MM.1S (cell line): Measurements from ENCODE around the gene TBL1Y.
"Not testable (repeated sequence)": the region's sequence is repeated elsewhere in the genome, so short reads cannot be mapped to it uniquely, and the experiment has no call there.

Experiments used
- DNase-seq: peaks from one replicate; pipeline ENCODE4 v3.0.0-alpha.2; 2015
- H2AFZ ChIP-seq: fragments of 300-600 bp; sonication (generic); 2 replicates; pipeline ENCODE4 v1.6.0; 2016; ENCODE audit warnings: antibody characterized with exemption, low read length
- H3F3A ChIP-seq: fragments of 300-600 bp; sonication (generic); 2 replicates; pipeline ENCODE4 v1.6.1; 2016; ENCODE audit warnings: mild to moderate bottlenecking, antibody characterized with exemption, low read length, moderate library complexity, mixed read lengths; ENCODE audit not compliant: insufficient read depth
- H3K27ac ChIP-seq: fragments of 300-600 bp; sonication (generic); 2 replicates; pipeline ENCODE4 v1.5.1; 2016; ENCODE audit warnings: mild to moderate bottlenecking, low read length
- H3K27me3 ChIP-seq: fragments of 300-600 bp; sonication (generic); replicated peaks from 2 replicates; pipeline ENCODE4 v1.6.0; 2016; ENCODE audit warnings: low read length; ENCODE audit not compliant: insufficient read depth
- H3K36me3 ChIP-seq: fragments of 300-600 bp; sonication (generic); replicated peaks from 2 replicates; pipeline ENCODE4 v1.6.1; 2016; ENCODE audit warnings: mild to moderate bottlenecking, low read length, mixed read lengths; ENCODE audit not compliant: insufficient read depth
- H3K4me1 ChIP-seq: fragments of 300-600 bp; sonication (generic); 2 replicates; pipeline ENCODE4 v1.6.1; 2016; ENCODE audit warnings: low read length, mixed read lengths
- H3K4me2 ChIP-seq: fragments of 300-600 bp; sonication (generic); 2 replicates; pipeline ENCODE4 v1.6.0; 2016; ENCODE audit warnings: low read depth, low read length
- H3K4me3 ChIP-seq: fragments of 300-600 bp; sonication (generic); 2 replicates; pipeline ENCODE4 v1.5.1; 2016; ENCODE audit warnings: low read length, mixed read lengths
- H3K79me2 ChIP-seq: fragments of 300-600 bp; sonication (generic); 2 replicates; pipeline ENCODE4 v1.6.1; 2016; ENCODE audit warnings: mixed run types, low read length, mixed read lengths
- H3K9ac ChIP-seq: fragments of 300-600 bp; sonication (generic); 2 replicates; pipeline ENCODE4 v1.6.1; 2016; ENCODE audit warnings: low read length, mixed read lengths
- H3K9me2 ChIP-seq: fragments of 300-600 bp; sonication (generic); replicated peaks from 2 replicates; pipeline ENCODE4 v1.6.1; 2016; ENCODE audit warnings: mild to moderate bottlenecking, low read length, mixed read lengths; ENCODE audit not compliant: insufficient read depth
- H3K9me3 ChIP-seq: fragments of 300-600 bp; sonication (generic); replicated peaks from 2 replicates; pipeline ENCODE4 v1.6.1; 2016; ENCODE audit warnings: mild to moderate bottlenecking, low read length, mixed read lengths; ENCODE audit not compliant: insufficient read depth
- H4K20me1 ChIP-seq: fragments of 300-600 bp; sonication (generic); 2 replicates; pipeline ENCODE4 v1.6.1; 2016; ENCODE audit warnings: mild to moderate bottlenecking, low read length, moderate library complexity, mixed read lengths; ENCODE audit not compliant: insufficient read depth
- EZH2 ChIP-seq: fragments of 300-600 bp; sonication (generic); optimal IDR thresholded peaks from 2 replicates; pipeline ENCODE3; 2017; ENCODE audit warnings: low read depth, mild to moderate bottlenecking, antibody characterized with exemption, low read length, mixed read lengths
- EZH2phosphoT487 ChIP-seq: fragments of 300-600 bp; sonication (generic); IDR thresholded peaks from 2 replicates; pipeline ENCODE4 v1.6.1; 2018; ENCODE audit warnings: antibody characterized with exemption, low read length
- TF ChIP-seq, protein P1 (sequence below): fragments of 300-600 bp; sonication (generic); IDR thresholded peaks from 2 replicates; pipeline ENCODE4 v1.5.1; 2016; ENCODE audit warnings: antibody characterized with exemption, low read length, mixed read lengths

The TBL1Y gene

GRCh38 chrY:7041983-7042382 is 131.5 kb downstream of the TBL1Y start:
- TF ChIP-seq EZH2 (no peak), EZH2phosphoT487 (no peak)
- TF ChIP-seq, protein P1, sequence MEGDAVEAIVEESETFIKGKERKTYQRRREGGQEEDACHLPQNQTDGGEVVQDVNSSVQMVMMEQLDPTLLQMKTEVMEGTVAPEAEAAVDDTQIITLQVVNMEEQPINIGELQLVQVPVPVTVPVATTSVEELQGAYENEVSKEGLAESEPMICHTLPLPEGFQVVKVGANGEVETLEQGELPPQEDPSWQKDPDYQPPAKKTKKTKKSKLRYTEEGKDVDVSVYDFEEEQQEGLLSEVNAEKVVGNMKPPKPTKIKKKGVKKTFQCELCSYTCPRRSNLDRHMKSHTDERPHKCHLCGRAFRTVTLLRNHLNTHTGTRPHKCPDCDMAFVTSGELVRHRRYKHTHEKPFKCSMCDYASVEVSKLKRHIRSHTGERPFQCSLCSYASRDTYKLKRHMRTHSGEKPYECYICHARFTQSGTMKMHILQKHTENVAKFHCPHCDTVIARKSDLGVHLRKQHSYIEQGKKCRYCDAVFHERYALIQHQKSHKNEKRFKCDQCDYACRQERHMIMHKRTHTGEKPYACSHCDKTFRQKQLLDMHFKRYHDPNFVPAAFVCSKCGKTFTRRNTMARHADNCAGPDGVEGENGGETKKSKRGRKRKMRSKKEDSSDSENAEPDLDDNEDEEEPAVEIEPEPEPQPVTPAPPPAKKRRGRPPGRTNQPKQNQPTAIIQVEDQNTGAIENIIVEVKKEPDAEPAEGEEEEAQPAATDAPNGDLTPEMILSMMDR: no peak
- H2AFZ ChIP-seq: no peak overlapping the region
- no peaks in the 10 kb centered on the region for H3F3A ChIP-seq
- H3K4me1 ChIP-seq: no peaks in the 10 kb centered on the region
- DNase-seq: no peak
- no peaks in the 10 kb centered on the region for H4K20me1 ChIP-seq
- H3K9me2 ChIP-seq: no peaks in the 10 kb centered on the region
- no peaks in the 10 kb centered on the region for H3K79me2 ChIP-seq
- H3K36me3 ChIP-seq: no peaks in the 10 kb centered on the region
- no peaks in the 10 kb centered on the region for H3K27me3 ChIP-seq
- H3K4me3 ChIP-seq: no peak overlapping the region
- no peak overlapping the region for H3K4me2 ChIP-seq
- no peak overlapping the region for H3K27ac ChIP-seq
- no peaks in the 10 kb centered on the region for H3K9me3 ChIP-seq
- no peak overlapping the region for H3K9ac ChIP-seq

GRCh38 chrY:7052461-7052860 is 142.0 kb downstream of the TBL1Y start:
- not testable (repeated sequence) for H3K36me3 ChIP-seq, H2AFZ ChIP-seq, H3F3A ChIP-seq, H3K27ac ChIP-seq, H3K9me3 ChIP-seq, H3K9me2 ChIP-seq, H4K20me1 ChIP-seq, H3K4me2 ChIP-seq, H3K79me2 ChIP-seq, H3K27me3 ChIP-seq, H3K4me1 ChIP-seq, H3K9ac ChIP-seq, DNase-seq, H3K4me3 ChIP-seq

- no peaks in the 10 kb centered on the region for H3K27me3 ChIP-seq
- no peaks in the 10 kb centered on the region for H3K9me2 ChIP-seq
- H3K4me3 ChIP-seq: no peak overlapping the region
- H3K9ac ChIP-seq: no peak overlapping the region
- H3K27ac ChIP-seq: no peak overlapping the region
- no peaks in the 10 kb centered on the region for H3K9me3 ChIP-seq
- TF ChIP-seq, protein P1: no peak
- no peak for TF ChIP-seq EZH2phosphoT487
- TF ChIP-seq EZH2: no peak
- no peak overlapping the region for H3K4me2 ChIP-seq
- no peaks in the 10 kb centered on the region for H3K79me2 ChIP-seq
- H3K4me1 ChIP-seq: no peaks in the 10 kb centered on the region
- DNase-seq: no peak
- no peaks in the 10 kb centered on the region for H4K20me1 ChIP-seq
- no peak overlapping the region for H2AFZ ChIP-seq
- H3F3A ChIP-seq: no peaks in the 10 kb centered on the region
- H3K36me3 ChIP-seq: no peaks in the 10 kb centered on the region
Measured at GRCh38 chrY:7056886-7057285, 146.4 kb downstream of the TBL1Y start.

GRCh38 chrY:7078725-7079124 is 168.2 kb downstream of the TBL1Y start:
- TF ChIP-seq EZH2 (no peak), EZH2phosphoT487 (no peak)
- TF ChIP-seq, protein P1: no peak
- no peak for DNase-seq
- H3K4me3 ChIP-seq: no peak overlapping the region
- no peaks in the 10 kb centered on the region for H3K9me2 ChIP-seq
- H3K4me1 ChIP-seq: no peaks in the 10 kb centered on the region
- no peaks in the 10 kb centered on the region for H3K79me2 ChIP-seq
- H3K27me3 ChIP-seq: no peaks in the 10 kb centered on the region
- H3K9me3 ChIP-seq: no peaks in the 10 kb centered on the region
- H4K20me1 ChIP-seq: no peaks in the 10 kb centered on the region
- no peak overlapping the region for H3K9ac ChIP-seq
- H2AFZ ChIP-seq: no peak overlapping the region
- H3K4me2 ChIP-seq: no peak overlapping the region
- no peaks in the 10 kb centered on the region for H3K36me3 ChIP-seq
- no peaks in the 10 kb centered on the region for H3F3A ChIP-seq
- no peak overlapping the region for H3K27ac ChIP-seq

DNA sequence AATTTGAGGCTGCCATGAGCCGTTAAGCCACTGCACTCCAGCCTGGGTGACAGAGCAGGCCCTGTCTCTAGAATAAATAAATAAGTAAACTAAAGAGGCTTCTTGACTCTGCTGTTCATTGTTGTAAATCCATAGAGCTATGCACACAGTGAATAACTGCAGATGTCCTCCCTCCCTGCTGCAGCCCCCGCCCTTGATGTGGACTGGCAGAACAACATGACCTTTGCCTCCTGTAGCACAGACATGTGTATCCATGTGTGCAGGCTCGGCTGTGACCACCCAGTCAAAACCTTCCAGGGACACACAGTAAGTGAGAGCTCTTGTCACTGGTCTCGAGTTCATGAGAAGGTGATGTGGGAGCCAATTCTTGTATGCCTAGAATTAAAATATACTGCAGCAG is 170.1 kb downstream of the TBL1Y start:
- H3K27ac ChIP-seq, H3K27me3 ChIP-seq, H4K20me1 ChIP-seq, H3F3A ChIP-seq, DNase-seq, H3K9me3 ChIP-seq, H3K9ac ChIP-seq, H3K4me1 ChIP-seq, H2AFZ ChIP-seq, H3K79me2 ChIP-seq, H3K36me3 ChIP-seq, H3K4me3 ChIP-seq, H3K9me2 ChIP-seq, H3K4me2 ChIP-seq: not testable (repeated sequence)
